PC-9 (cell line): ENCODE results near the gene FHDC1. TPM values are rescaled to one million over a fixed set of nuclear protein-coding genes. Genes with fewer than 3 reads are reported as not detected.
"Not testable (repeated sequence)": the region's sequence is repeated elsewhere in the genome, so short reads cannot be mapped to it uniquely, and the experiment has no call there.

Experiments
- BruUV-seq: library from RNA; stranded (reverse); fragments of 400-500 nt; replicated peaks from 2 replicates; lab custom pipeline; 2021; lab: Mats Ljungman, UMichigan
- CTCF ChIA-PET: fragments of 300-600 bp; sonication (Branson Sonifier 250); formaldehyde crosslinking; loops from one replicate; lab custom pipeline; 2022; ENCODE audit warnings: antibody characterized with exemption; lab: Charles Lee
- POLR2A ChIA-PET: fragments of 300-600 bp; sonication (Branson Sonifier 250); formaldehyde crosslinking; loops from one replicate; lab custom pipeline; 2022; ENCODE audit warnings: antibody characterized with exemption; ENCODE audit not compliant: unreplicated experiment; lab: Charles Lee
- DNase-seq, 2 experiments: peaks; one replicate each; pipeline versions ENCODE4 v3.0.0 to v3.0.0-alpha.2; 2015 to 2022; ENCODE audit warnings: mixed read lengths in 1 of 2
- H2AFZ ChIP-seq: fragments of 200-600 bp; sonication (generic); 2 replicates; pipeline ENCODE4 v1.8.1; 2017; ENCODE audit warnings: antibody characterized with exemption
- H3F3A ChIP-seq: fragments of 200-600 bp; sonication (generic); 2 replicates; pipeline ENCODE4 v1.8.1; 2017; ENCODE audit warnings: antibody characterized with exemption, mild to moderate bottlenecking, low read depth; ENCODE audit not compliant: insufficient read depth
- H3K27ac ChIP-seq: fragments of 200-600 bp; sonication (generic); 2 replicates; pipeline ENCODE4 v1.6.1; 2016; ENCODE audit warnings: mixed run types
- H3K27me3 ChIP-seq: fragments of 200-600 bp; sonication (generic); 2 replicates; pipeline ENCODE4 v1.6.1; 2016; ENCODE audit warnings: low read depth, mixed run types; ENCODE audit not compliant: insufficient read depth
- H3K36me3 ChIP-seq: fragments of 200-600 bp; sonication (generic); 2 replicates; pipeline ENCODE4 v1.6.1; 2016; ENCODE audit warnings: low read depth, mixed run types
- H3K4me1 ChIP-seq: fragments of 200-600 bp; sonication (generic); replicated peaks from 2 replicates; pipeline ENCODE4 v1.6.1; 2016; ENCODE audit warnings: mixed run types; ENCODE audit not compliant: insufficient read depth
- H3K4me2 ChIP-seq: fragments of 200-600 bp; sonication (generic); 2 replicates; pipeline ENCODE4 v1.6.1; 2017; ENCODE audit warnings: mixed run types
- H3K4me3 ChIP-seq: fragments of 200-600 bp; sonication (generic); 2 replicates; pipeline ENCODE4 v1.6.1; 2016; ENCODE audit warnings: mixed run types
- H3K79me2 ChIP-seq: fragments of 200-600 bp; sonication (generic); 2 replicates; pipeline ENCODE4 v1.6.1; 2017; ENCODE audit warnings: low read depth, mixed run types
- H3K9me2 ChIP-seq: fragments of 200-600 bp; sonication (generic); 2 replicates; pipeline ENCODE4 v1.8.1; 2017; ENCODE audit warnings: mild to moderate bottlenecking; ENCODE audit not compliant: insufficient read depth
- H3K9me3 ChIP-seq: fragments of 200-600 bp; sonication (generic); 2 replicates; pipeline ENCODE4 v1.8.1; 2016; ENCODE audit warnings: low read depth; ENCODE audit not compliant: insufficient read depth
- H4K20me1 ChIP-seq: fragments of 200-600 bp; sonication (generic); 2 replicates; pipeline ENCODE4 v1.8.1; 2017; ENCODE audit not compliant: insufficient read depth
- CTCF ChIP-seq: fragments of 200-600 bp; sonication (generic); conservative IDR thresholded peaks from 2 replicates; pipeline ENCODE4 v1.6.1; 2017; ENCODE audit warnings: mixed run types, antibody characterized with exemption, mild to moderate bottlenecking, moderate library complexity
- EZH2 ChIP-seq: fragments of 200-600 bp; sonication (generic); IDR thresholded peaks from 2 replicates; pipeline ENCODE4 v1.8.0; 2017; ENCODE audit warnings: antibody characterized with exemption, low read depth
- intact Hi-C: fragments of 100-400 bp; cut with micrococcal nuclease; formaldehyde crosslinking; loops from one replicate; pipeline ENCODE4 v1.10.0; 2022; ENCODE audit not compliant: unreplicated experiment
- total RNA-seq: library from RNA; stranded (reverse); gene quantifications from 2 replicates; pipeline ENCODE4 v1.2.3, GENCODE V29; 2021

The FHDC1 gene
- total RNA-seq, 1 experiment from 2014 or later: 17.4 TPM

- Histone ChIP-seq H3K4me3 (no peak overlapping the region), H4K20me1 (no peaks in the 10 kb centered on the region), H3K27ac (no peak overlapping the region), H3K9me3 (no peaks in the 10 kb centered on the region), H2AFZ (no peak overlapping the region), H3K4me1 (peaks cover 10% of the 10 kb centered on the region; the same call in 1 of the 2 replicates), H3K27me3 (no peaks in the 10 kb centered on the region), H3K79me2 (no peaks in the 10 kb centered on the region), H3K4me2 (no peak overlapping the region), H3K9me2 (no peaks in the 10 kb centered on the region), H3K36me3 (peaks cover 8% of the 10 kb centered on the region; the same call in 1 of the 2 replicates), H3F3A (0 out of 2 replicates have a peak, but pooled peaks cover 7% of the 10 kb centered on the region)
- TF ChIP-seq CTCF: no peak
- TF ChIP-seq EZH2: no peak
- no TSS peak for BruUV-seq
- intact Hi-C loops: no loop called here
- DNase-seq: no peak
- ChIA-PET CTCF (interaction anchor here (0.5 kb wide), 1 partner anchor 40 kb away, joined by 5 read pairs; no protein-coding TSS in a partner anchor), POLR2A (no interaction called here)
Measured at GRCh38 chr4:152892974-152893373, 43.1 kb upstream of the FHDC1 start.

- TF ChIP-seq EZH2: no peak
- TF ChIP-seq CTCF: no peak
- H3K27me3 ChIP-seq: no peaks in the 10 kb centered on the region
- peak; percentile 12 to 54 for DNase-seq
- H3F3A ChIP-seq: 0 out of 2 replicates have a peak, but pooled peaks cover 7% of the 10 kb centered on the region
- no peaks in the 10 kb centered on the region for H3K9me2 ChIP-seq
- no peaks in the 10 kb centered on the region for H3K79me2 ChIP-seq
- peaks cover 10% of the 10 kb centered on the region; the same call in 1 of the 2 replicates for H3K4me1 ChIP-seq
- intact Hi-C loops: no loop called here
- BruUV-seq: no TSS peak
- POLR2A ChIA-PET: interaction anchor here (0.6 kb wide), 1 partner anchor 194 kb away, joined by 4 read pairs; no protein-coding TSS in a partner anchor
- H2AFZ ChIP-seq: no peak overlapping the region
- H3K4me3 ChIP-seq: no peak overlapping the region
- CTCF ChIA-PET: interaction anchor here (0.7 kb wide), 1 partner anchor 76 kb away, joined by 3 read pairs; no protein-coding TSS in a partner anchor
- H4K20me1 ChIP-seq: no peaks in the 10 kb centered on the region
- H3K4me2 ChIP-seq: no peak overlapping the region
- H3K27ac ChIP-seq: no peak overlapping the region
- no peaks in the 10 kb centered on the region for H3K9me3 ChIP-seq
- 0 out of 2 replicates have a peak, but pooled peaks cover 3% of the 10 kb centered on the region for H3K36me3 ChIP-seq
Measured at GRCh38 chr4:152894673-152895072, 41.5 kb upstream of the FHDC1 start.

GRCh38 chr4:152896811-152897210, 39.3 kb upstream of the FHDC1 start:
- H3K27ac ChIP-seq: no peak overlapping the region
- no peaks in the 10 kb centered on the region for H3K9me3 ChIP-seq
- no peak for DNase-seq
- H3K27me3 ChIP-seq: no peaks in the 10 kb centered on the region
- ChIA-PET CTCF (no interaction called here), POLR2A (no interaction called here)
- no peaks in the 10 kb centered on the region for H4K20me1 ChIP-seq
- no peak overlapping the region for H2AFZ ChIP-seq
- no peaks in the 10 kb centered on the region for H3K79me2 ChIP-seq
- no peaks in the 10 kb centered on the region for H3K9me2 ChIP-seq
- H3K4me3 ChIP-seq: no peak overlapping the region
- peaks cover 10% of the 10 kb centered on the region; the same call in 1 of the 2 replicates for H3K4me1 ChIP-seq
- intact Hi-C loops: no loop called here
- 0 out of 2 replicates have a peak, but pooled peaks cover 3% of the 10 kb centered on the region for H3K36me3 ChIP-seq
- BruUV-seq: no TSS peak
- H3F3A ChIP-seq: 0 out of 2 replicates have a peak, but pooled peaks cover 7% of the 10 kb centered on the region
- TF ChIP-seq EZH2: no peak
- TF ChIP-seq CTCF: no peak
- H3K4me2 ChIP-seq: no peak overlapping the region

- H3K36me3 ChIP-seq, H3K27ac ChIP-seq, BruUV-seq, H3K9me3 ChIP-seq, CTCF ChIA-PET, H3K27me3 ChIP-seq, H3K9me2 ChIP-seq, H4K20me1 ChIP-seq, H3K79me2 ChIP-seq, H2AFZ ChIP-seq, intact Hi-C loops, POLR2A ChIA-PET, H3K4me2 ChIP-seq, H3K4me3 ChIP-seq, H3F3A ChIP-seq, DNase-seq: not testable (repeated sequence)
- H3K4me1 ChIP-seq: peaks cover 10% of the 10 kb centered on the region; the same call in 1 of the 2 replicates
Measured at GRCh38 chr4:152898133-152898532, 38.0 kb upstream of the FHDC1 start.
